OCI-LY3 (cell line): ENCODE data around the gene RIMKLA.

Experiments used
- H2AFZ ChIP-seq: fragments of 200-600, 300-600 bp; shearing (Covaris generic); 2 replicates; pipeline ENCODE4 v1.6.0; 2014; ENCODE audit warnings: antibody characterized with exemption, low read depth, low read length
- H3K27ac ChIP-seq: fragments of 200-600, 300-600 bp; sonication (generic); 2 replicates; pipeline ENCODE4 v1.5.1; 2014; ENCODE audit warnings: mild to moderate bottlenecking, low read length, moderate library complexity, mixed read lengths
- H3K27me3 ChIP-seq: fragments of 200-600, 300-600 bp; sonication (generic); 2 replicates; pipeline ENCODE4 v1.6.1; 2014; ENCODE audit warnings: low read depth, low read length, mixed read lengths
- H3K36me3 ChIP-seq: fragments of 200-600, 300-600 bp; sonication (generic); replicated peaks from 2 replicates; pipeline ENCODE3; 2014; ENCODE audit warnings: low read depth, low read length, mixed read lengths
- H3K4me1 ChIP-seq: fragments of 300-600, 200-600 bp; sonication (generic); 2 replicates; pipeline ENCODE4 v1.6.1; 2014; ENCODE audit warnings: low read length, mixed read lengths
- H3K4me2 ChIP-seq: fragments of 200-600, 300-600 bp; sonication (generic); 2 replicates; pipeline ENCODE4 v1.6.1; 2014; ENCODE audit warnings: low read length, mixed read lengths
- H3K4me3 ChIP-seq: fragments of 300-600, 200-600 bp; sonication (generic); 2 replicates; pipeline ENCODE4 v1.5.1; 2014; ENCODE audit warnings: antibody characterized with exemption, mild to moderate bottlenecking, low read length, moderate library complexity
- H3K79me2 ChIP-seq: fragments of 300-600, 200-600 bp; shearing (Covaris generic); 2 replicates; pipeline ENCODE4 v1.6.1; 2014; ENCODE audit warnings: mild to moderate bottlenecking, low read length, mixed read lengths
- H3K9ac ChIP-seq: fragments of 300-600, 200-600 bp; shearing (Covaris generic); 2 replicates; pipeline ENCODE4 v1.6.0; 2014; ENCODE audit warnings: mild to moderate bottlenecking, low read length, moderate library complexity
- H3K9me3 ChIP-seq: fragments of 200-600, 300-600 bp; shearing (Covaris generic); 2 replicates; pipeline ENCODE4 v1.6.1; 2014; ENCODE audit warnings: low read length, mixed read lengths; ENCODE audit not compliant: insufficient read depth
- H4K20me1 ChIP-seq: fragments of 200-600, 300-600 bp; sonication (generic); 2 replicates; pipeline ENCODE4 v1.6.1; 2016; ENCODE audit warnings: low read length, mixed read lengths; ENCODE audit not compliant: insufficient read depth
- CTCF ChIP-seq: fragments of 200-600, 300-600 bp; sonication (generic); IDR thresholded peaks from 2 replicates; pipeline ENCODE4 v1.5.1; 2014; ENCODE audit warnings: antibody characterized with exemption, low read length, low read depth
- EZH2phosphoT487 ChIP-seq: fragments of 200-600 bp; shearing (Covaris generic); IDR thresholded peaks from 2 replicates; pipeline ENCODE4 v1.6.1; 2018; ENCODE audit warnings: antibody characterized with exemption, mixed run types, low read depth

RIMKLA gene

DNA sequence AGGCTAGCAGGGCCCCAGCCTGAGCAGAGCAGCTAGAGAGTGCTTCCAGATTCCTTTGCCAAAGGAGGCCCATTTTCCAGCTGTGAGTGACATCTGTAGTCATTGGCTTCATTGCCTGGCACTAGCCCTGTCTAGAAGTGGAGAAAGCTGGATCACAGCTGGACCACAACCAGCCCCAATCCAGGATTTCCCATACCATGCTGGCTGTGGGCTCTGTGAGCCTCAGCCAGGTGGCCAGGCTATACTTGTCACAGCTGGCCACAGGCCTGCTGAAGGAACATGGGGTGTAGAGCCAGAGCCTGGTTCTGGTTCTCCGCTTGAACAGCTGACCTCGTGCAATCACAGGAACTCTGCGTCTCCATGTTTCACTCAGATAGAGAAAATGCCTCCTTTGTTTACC, 36.6 kb downstream of the RIMKLA start:
- no peak overlapping the region for H2AFZ ChIP-seq
- H3K79me2 ChIP-seq: no peaks in the 10 kb centered on the region
- H4K20me1 ChIP-seq: no peaks in the 10 kb centered on the region
- no peaks in the 10 kb centered on the region for H3K9me3 ChIP-seq
- H3K4me3 ChIP-seq: no peak overlapping the region
- no peak overlapping the region for H3K27ac ChIP-seq
- no peaks in the 10 kb centered on the region for H3K4me1 ChIP-seq
- H3K9ac ChIP-seq: no peak overlapping the region
- H3K4me2 ChIP-seq: no peak overlapping the region
- TF ChIP-seq CTCF (no peak), EZH2phosphoT487 (no peak)
- H3K36me3 ChIP-seq: no peaks in the 10 kb centered on the region
- no peaks in the 10 kb centered on the region for H3K27me3 ChIP-seq

DNA sequence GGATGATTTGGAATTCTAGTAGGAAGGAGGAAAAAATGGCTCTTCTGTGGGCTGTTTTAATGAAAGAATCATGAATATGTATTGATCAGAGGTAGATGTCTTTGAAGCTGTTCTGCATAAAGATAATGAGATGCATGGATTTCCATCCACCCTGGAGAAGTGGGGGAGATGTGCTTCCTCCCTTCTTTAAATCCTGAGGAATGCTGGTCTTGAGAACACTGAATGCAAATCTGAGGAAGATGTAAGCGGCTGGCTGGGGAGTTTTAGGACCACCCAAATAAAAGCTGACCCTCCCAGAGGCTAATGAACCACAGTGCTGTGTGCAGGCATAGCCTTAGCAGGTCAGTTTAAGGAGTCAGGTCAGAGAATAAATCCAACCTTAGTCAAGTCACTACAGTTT, 37.9 kb downstream of the RIMKLA start:
- H3K4me1 ChIP-seq: no peaks in the 10 kb centered on the region
- H3K4me3 ChIP-seq: no peak overlapping the region
- no peak overlapping the region for H2AFZ ChIP-seq
- H3K27ac ChIP-seq: no peak overlapping the region
- H3K9ac ChIP-seq: no peak overlapping the region
- H3K9me3 ChIP-seq: no peaks in the 10 kb centered on the region
- H4K20me1 ChIP-seq: no peaks in the 10 kb centered on the region
- no peaks in the 10 kb centered on the region for H3K36me3 ChIP-seq
- no peaks in the 10 kb centered on the region for H3K79me2 ChIP-seq
- no peak overlapping the region for H3K4me2 ChIP-seq
- no peak for TF ChIP-seq CTCF
- no peak for TF ChIP-seq EZH2phosphoT487
- H3K27me3 ChIP-seq: no peaks in the 10 kb centered on the region

GRCh38 chr1:42419126-42419821, 38.7 kb downstream of the RIMKLA start:
- Histone ChIP-seq H3K79me2 (no peaks in the 10 kb centered on the region), H3K9ac (no peak overlapping the region), H3K4me3 (no peak overlapping the region), H3K27ac (no peak overlapping the region), H3K4me1 (no peaks in the 10 kb centered on the region), H4K20me1 (no peaks in the 10 kb centered on the region), H3K27me3 (no peaks in the 10 kb centered on the region), H3K9me3 (no peaks in the 10 kb centered on the region), H3K4me2 (no peak overlapping the region), H2AFZ (no peak overlapping the region), H3K36me3 (no peaks in the 10 kb centered on the region)
- TF ChIP-seq CTCF (no peak), EZH2phosphoT487 (no peak)

DNA sequence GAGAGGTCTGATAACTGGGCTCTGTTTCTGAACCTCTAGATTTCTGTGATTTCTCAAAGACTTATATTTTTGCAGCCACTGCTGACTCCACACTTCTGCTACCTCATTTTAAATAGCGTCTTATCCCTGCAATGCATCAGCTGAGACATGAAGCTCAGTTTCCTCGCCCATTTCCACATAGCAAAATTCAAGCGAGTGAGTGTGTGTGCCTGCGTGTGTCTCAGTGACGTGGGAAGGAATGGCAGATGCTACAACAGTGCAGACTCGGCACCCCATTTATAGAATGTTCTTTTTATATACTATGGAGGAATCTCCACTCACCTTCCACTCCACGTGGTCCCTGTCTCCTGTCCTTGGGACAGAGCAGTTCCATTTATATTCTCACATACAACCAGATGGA, 39.5 kb downstream of the RIMKLA start:
- no peaks in the 10 kb centered on the region for H3K9me3 ChIP-seq
- no peak overlapping the region for H3K4me2 ChIP-seq
- no peaks in the 10 kb centered on the region for H3K79me2 ChIP-seq
- no peaks in the 10 kb centered on the region for H4K20me1 ChIP-seq
- H3K4me3 ChIP-seq: no peak overlapping the region
- H2AFZ ChIP-seq: no peak overlapping the region
- no peak for TF ChIP-seq CTCF
- no peak for TF ChIP-seq EZH2phosphoT487
- H3K4me1 ChIP-seq: no peaks in the 10 kb centered on the region
- no peaks in the 10 kb centered on the region for H3K36me3 ChIP-seq
- H3K27ac ChIP-seq: no peak overlapping the region
- H3K27me3 ChIP-seq: no peaks in the 10 kb centered on the region
- H3K9ac ChIP-seq: no peak overlapping the region
